Measurements from ENCODE around the gene KCNE1. TPM values are rescaled to one million over a fixed set of nuclear protein-coding genes. Genes with fewer than 3 reads are reported as not detected.
"Not testable (repeated sequence)": the region's sequence is repeated elsewhere in the genome, so short reads cannot be mapped to it uniquely, and the experiment has no call there.

KCNE1 gene
- polyA plus RNA-seq, 4 donors: 0.51 to 1.1 (median 0.76) TPM

- no peak for DNase-seq (ENCODE audit: low read depth in 4 of 4, low spot score in 3 of 4)
Measured at GRCh38 chr21:34517039-34517438, 5.0 kb upstream of the KCNE1 start.

DNA sequence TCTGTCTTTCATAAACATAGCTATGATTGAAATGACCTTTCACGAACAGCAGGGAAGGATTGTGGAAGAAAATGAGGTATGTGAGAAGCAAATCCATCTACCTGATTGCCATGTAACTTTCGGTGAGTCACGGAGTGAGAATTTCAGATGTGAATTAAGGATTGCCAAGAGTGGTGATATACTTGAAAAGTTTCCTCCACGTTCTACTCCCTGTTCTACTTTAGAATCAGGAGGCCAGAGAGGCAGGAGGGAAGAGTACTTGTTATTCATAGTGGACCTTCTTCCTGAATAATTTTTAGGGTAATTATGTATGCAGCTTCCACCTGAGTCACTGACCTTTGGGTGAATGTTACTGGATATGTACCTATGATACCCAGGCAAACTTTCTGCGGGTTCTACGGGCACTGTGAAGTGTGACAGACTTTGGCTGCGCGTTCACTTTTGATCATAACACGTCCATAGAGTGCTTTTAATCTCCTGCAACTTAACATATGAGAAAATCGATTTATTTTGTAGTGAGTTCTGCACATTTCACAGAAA is 2.6 kb upstream of the KCNE1 start:
- no peak for DNase-seq (ENCODE audit: low read depth in 4 of 4, low spot score in 3 of 4)

GRCh38 chr21:34513129-34513675 is 1.2 kb upstream of the KCNE1 start:
- DNase-seq (ENCODE audit: low read depth in 4 of 4, low spot score in 3 of 4): no peak

GRCh38 chr21:34511181-34511580 is 829 bp downstream of the KCNE1 start:
- no peak for DNase-seq (ENCODE audit: low read depth in 4 of 4, low spot score in 3 of 4)

GRCh38 chr21:34510148-34511142 is 1.6 kb downstream of the KCNE1 start:
- no peak for DNase-seq (ENCODE audit: low read depth in 4 of 4, low spot score in 3 of 4)

DNA sequence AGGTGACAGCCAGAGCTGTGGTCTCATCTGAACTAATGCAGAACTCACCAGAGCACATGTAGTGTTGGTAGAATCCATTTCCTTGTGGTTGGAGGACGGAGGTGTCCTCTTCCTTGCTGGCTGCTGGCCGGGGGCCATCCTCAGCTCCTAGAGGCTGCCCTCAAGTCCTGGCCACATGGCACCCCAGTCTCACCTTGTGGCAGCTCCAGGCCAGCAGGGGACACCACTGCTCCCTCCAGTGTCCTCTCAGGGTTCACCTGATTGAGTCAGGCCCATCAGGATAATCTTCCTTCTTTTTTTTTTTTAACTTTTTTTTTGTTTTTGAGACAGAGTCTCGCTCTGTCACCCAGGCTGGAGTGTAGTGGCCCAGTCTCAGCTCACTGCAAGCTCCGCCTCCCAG is 2.9 kb downstream of the KCNE1 start:
- DNase-seq (ENCODE audit: low read depth in 4 of 4, low spot score in 3 of 4): no peak

DNA sequence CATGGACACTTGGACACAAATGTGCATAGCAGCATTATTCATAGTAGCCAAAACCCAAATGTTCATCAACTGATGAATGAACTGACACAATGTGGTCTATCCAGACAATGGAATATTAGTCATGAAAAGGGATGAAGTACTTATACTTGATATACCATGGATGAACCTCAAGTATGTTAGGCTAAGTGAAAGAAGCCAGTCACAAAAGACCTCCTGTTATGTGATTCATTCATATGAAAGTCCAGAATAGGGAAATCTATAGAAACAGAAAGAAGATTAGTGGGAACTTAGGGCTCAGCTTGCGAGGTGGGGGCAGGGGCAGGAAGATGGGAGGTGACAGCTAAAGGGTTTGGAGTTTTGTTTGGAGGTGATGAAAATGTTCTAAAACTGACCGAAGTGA is 7.4 kb downstream of the KCNE1 start:
- DNase-seq (ENCODE audit: low read depth in 4 of 4, low spot score in 3 of 4): no peak

- no peak for DNase-seq (ENCODE audit: low read depth in 4 of 4, low spot score in 3 of 4)
Measured at GRCh38 chr21:34502480-34503106, 9.4 kb downstream of the KCNE1 start.

GRCh38 chr21:34501716-34502115 is 10.3 kb downstream of the KCNE1 start:
- no peak for DNase-seq (ENCODE audit: low read depth in 4 of 4, low spot score in 3 of 4)

GRCh38 chr21:34500191-34500590 is 11.8 kb downstream of the KCNE1 start:
- no peak for DNase-seq (ENCODE audit: low read depth in 4 of 4, low spot score in 3 of 4)

DNA sequence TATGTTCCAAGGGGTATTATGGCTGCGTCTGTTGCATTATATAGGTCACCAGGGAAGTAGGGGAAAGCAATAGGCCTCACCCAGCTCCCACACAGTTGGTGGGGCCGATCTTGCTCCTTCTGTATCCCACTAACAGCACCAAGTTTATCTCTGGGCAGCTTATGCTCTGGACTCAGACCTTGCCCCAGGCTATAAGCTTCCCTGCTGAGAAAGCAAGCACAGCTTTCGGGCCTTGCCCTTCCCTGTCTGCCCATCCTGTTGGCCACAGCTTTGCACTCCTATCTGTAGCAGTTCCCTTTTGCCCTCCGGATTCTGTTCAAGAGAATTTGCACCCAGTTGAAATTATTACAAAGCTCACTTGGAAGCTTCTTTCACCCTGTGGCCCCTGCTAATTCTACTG is 12.9 kb downstream of the KCNE1 start:
- no peak for DNase-seq (ENCODE audit: low read depth in 4 of 4, low spot score in 3 of 4)

DNA sequence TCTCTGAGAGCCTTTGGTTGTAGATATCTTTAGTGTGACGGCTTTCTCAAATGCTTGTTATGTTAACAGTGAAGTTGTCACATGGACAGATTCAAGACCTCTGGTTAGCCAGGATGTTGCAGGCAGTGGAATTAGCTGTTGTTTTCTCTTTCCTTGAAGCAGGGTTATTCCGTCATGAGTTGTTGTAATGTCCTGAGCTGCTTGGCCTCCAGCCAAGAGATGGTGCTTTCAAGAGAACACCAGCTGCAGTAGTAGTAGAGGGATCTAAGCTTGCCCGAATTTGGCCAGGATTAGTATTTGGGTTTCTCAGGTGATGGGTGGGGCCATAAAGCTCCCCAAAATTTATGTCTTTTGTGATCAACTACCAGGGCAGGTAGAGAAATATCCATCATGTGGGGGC is 13.4 kb downstream of the KCNE1 start:
- no peak for DNase-seq (ENCODE audit: low read depth in 4 of 4, low spot score in 3 of 4)

DNA sequence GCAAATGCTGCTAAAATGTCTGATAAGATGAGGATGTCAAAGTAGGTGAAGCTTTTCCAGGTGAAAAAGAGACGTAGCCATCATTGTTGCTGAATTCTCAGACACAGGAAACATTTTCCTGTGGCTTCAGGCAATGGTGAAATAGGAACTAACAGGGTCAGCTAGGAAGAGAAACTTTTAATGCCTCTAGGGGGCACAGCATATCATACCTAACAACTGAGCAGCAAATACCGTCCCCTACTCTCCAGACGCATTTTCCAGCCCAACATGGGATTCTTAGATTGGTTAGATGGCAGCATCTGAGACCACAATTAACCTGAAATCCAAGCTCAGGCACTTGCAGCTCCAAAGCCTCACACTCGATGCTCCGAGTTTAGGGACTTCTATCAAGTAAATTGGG is 28.2 kb downstream of the KCNE1 start:
- not testable (repeated sequence) for DNase-seq (ENCODE audit: low read depth in 4 of 4, low spot score in 3 of 4)

DNA sequence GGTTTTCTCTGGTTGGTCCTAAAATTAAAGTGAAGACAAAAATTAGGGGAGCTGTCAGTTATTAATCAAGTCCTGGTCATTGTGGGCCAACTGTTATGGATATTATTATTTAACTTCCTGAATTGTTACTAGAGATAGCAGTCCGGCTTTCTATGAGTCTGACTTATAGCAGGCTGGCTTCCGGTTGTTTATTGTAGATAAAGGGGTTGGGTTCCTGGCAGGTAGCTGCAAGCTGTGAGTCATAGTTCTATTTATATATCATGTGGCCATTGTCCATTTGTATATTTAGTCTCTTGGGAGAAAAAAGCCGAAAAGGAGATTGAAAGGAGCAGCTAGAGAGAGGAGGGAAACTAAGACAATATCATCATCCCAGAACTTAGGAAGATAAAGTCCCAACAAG is 28.6 kb downstream of the KCNE1 start:
- not testable (repeated sequence) for DNase-seq (ENCODE audit: low read depth in 4 of 4, low spot score in 3 of 4)

GRCh38 chr21:34467333-34467732 is 44.7 kb downstream of the KCNE1 start:
- DNase-seq (ENCODE audit: low read depth in 4 of 4, low spot score in 3 of 4): not testable (repeated sequence)

- not testable (repeated sequence) for DNase-seq (ENCODE audit: low read depth in 4 of 4, low spot score in 3 of 4)
Measured at GRCh38 chr21:34459426-34459825, 52.6 kb downstream of the KCNE1 start.

- not testable (repeated sequence) for DNase-seq (ENCODE audit: low read depth in 4 of 4, low spot score in 3 of 4)
Measured at GRCh38 chr21:34458266-34458665, 53.7 kb downstream of the KCNE1 start.

DNA sequence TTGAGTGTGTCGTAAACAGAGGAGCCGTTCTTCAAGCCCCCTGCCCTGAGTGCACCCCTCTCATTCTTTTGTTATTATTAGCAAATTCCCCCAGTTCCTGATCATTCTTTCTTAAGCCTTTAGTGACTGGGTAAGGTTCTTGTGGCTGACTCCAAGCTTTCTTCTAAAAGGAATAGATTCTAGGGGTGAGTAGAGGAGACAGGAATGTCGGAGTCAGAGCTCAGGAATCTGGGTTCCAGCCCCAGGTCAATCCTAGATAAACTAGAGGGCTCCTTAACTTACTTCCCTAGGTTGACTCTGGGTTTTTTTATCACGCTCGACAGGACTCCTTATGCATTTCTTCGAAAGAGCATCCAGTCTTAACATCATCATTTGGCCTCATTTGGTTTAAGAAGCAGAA is 55.8 kb downstream of the KCNE1 start:
- DNase-seq (ENCODE audit: low read depth in 4 of 4, low spot score in 3 of 4): not testable (repeated sequence)

DNA sequence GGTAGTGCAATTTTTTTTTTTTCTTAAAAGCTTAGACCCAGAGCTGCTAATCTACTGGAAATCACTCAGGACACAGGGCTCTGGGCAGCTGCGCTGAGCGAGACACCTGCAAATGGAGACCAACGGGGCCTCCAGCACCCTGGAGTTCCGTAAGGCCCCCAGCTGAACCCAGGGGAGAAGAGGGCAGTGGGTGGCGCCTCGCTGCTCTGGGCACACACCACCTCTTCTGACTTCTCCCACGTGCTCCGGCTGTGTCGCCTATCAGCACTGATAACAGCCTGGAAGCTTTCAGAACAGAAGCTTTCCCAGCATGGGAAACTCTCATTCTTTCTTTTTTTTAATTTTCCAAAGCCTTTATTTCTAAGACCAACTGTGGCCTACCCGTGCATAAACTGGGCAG is 56.4 kb downstream of the KCNE1 start:
- DNase-seq (ENCODE audit: low read depth in 4 of 4, low spot score in 3 of 4): not testable (repeated sequence)

- DNase-seq (ENCODE audit: low read depth in 4 of 4, low spot score in 3 of 4): not testable (repeated sequence)
Measured at GRCh38 chr21:34447018-34447417, 65.0 kb downstream of the KCNE1 start.

DNA sequence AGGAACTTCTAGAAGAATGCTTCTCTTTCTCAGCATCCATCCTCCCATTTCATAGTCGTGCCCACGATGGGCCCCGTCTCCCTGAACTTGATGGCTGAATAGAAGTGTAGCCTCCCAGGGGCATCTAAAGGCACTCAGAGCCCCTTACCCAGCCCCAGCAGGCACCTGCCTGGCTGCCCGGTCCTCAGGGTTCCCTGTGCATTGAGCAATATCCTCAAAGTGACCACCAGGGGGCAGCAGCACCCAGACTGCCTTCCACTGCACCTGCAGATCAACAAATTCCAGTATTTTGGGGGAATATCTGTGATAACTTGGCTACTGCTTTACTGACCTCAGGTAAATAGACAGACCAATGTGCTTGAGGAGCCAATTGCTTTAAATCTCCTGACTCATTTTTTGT is 68.5 kb downstream of the KCNE1 start:
- DNase-seq (ENCODE audit: low read depth in 4 of 4, low spot score in 3 of 4): not testable (repeated sequence)

Measured in right renal pelvis (tissue), 4 donors.